HL-60 (cell line): ENCODE measurements around the gene RAB11FIP3.

ENCODE experiments used
- DNase-seq, 2 experiments: peaks; one replicate each; pipeline ENCODE4 v3.0.0-alpha.2; 2010 to 2020; ENCODE audit warnings: low read depth in 1 of 2, low spot score in 1 of 2
- H3K27ac ChIP-seq: fragments of 250-450 bp; sonication (Bioruptor Pico); replicated peaks from 2 replicates; pipeline ENCODE4 v1.5.1; 2020; ENCODE audit warnings: mild to moderate bottlenecking, moderate library complexity
- H3K27me3 ChIP-seq: fragments of 250-450 bp; sonication (Bioruptor Pico); 2 replicates; pipeline ENCODE4 v1.5.1; 2021; ENCODE audit warnings: mild to moderate bottlenecking, moderate library complexity; ENCODE audit not compliant: insufficient read depth, poor library complexity, severe bottlenecking
- H3K4me3 ChIP-seq: replicated peaks from 2 replicates; pipeline ENCODE4 v1.5.1; 2011; ENCODE audit warnings: mild to moderate bottlenecking, control low read depth, low read length; ENCODE audit not compliant: insufficient read depth
- GABPA ChIP-seq: IDR thresholded peaks from 2 replicates; pipeline ENCODE4 v1.6.1; 2012; ENCODE audit warnings: low read depth
- POLR2AphosphoS5 ChIP-seq: IDR thresholded peaks from 2 replicates; pipeline ENCODE4 v1.6.1; 2012; ENCODE audit warnings: low read depth
- REST ChIP-seq: IDR thresholded peaks from 2 replicates; pipeline ENCODE4 v1.6.1; 2012; ENCODE audit warnings: low read depth; ENCODE audit not compliant: insufficient replicate concordance
- SPI1 ChIP-seq: IDR thresholded peaks from 2 replicates; pipeline ENCODE4 v1.6.1; 2012; ENCODE audit warnings: low read depth, mild to moderate bottlenecking, borderline replicate concordance
- TF ChIP-seq, protein P1 (sequence below): IDR thresholded peaks from one replicate; pipeline ENCODE4 v1.5.1; 2011; ENCODE audit warnings: low read length, control low read depth, inconsistent platforms; ENCODE audit not compliant: insufficient read depth

RAB11FIP3 gene

DNA sequence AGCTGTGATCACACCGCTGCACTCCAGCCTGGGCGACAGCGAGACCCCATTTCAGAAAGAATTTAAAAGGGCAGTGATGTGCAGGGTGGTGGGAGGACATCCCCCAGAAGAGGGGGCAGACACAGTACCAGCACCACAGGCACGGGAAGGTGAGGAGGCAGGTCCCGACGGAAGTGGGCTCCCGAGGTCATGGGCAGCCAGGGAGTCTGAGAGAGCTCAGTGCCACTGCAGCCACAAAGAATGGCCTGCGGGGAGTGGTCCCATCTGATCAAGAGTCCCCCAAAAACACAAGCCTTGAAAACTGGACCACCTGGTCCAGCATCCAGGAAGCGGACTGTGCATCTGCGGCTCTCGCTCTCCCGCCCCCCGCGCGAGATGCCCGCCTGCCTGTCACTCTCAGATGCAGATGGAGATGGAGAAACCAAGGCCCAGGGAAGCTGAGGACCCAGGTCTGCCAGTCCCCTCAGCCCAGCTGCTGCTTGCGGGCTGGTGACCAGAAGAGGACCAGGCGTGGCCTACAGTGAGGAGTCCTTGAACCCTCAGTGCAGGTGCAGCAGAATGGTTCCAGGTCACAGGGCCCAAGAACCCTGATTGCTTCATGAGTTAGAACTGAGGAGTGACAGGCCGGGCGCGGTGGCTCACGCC lies 97.8 kb downstream of the RAB11FIP3 start:
- no peak overlapping the region for H3K27ac ChIP-seq
- DNase-seq, result no peak
- no peaks in the 10 kb centered on the region for H3K27me3 ChIP-seq
- TF ChIP-seq POLR2AphosphoS5 (no peak), GABPA (no peak), REST (no peak), SPI1 (no peak)
- TF ChIP-seq, protein P1, sequence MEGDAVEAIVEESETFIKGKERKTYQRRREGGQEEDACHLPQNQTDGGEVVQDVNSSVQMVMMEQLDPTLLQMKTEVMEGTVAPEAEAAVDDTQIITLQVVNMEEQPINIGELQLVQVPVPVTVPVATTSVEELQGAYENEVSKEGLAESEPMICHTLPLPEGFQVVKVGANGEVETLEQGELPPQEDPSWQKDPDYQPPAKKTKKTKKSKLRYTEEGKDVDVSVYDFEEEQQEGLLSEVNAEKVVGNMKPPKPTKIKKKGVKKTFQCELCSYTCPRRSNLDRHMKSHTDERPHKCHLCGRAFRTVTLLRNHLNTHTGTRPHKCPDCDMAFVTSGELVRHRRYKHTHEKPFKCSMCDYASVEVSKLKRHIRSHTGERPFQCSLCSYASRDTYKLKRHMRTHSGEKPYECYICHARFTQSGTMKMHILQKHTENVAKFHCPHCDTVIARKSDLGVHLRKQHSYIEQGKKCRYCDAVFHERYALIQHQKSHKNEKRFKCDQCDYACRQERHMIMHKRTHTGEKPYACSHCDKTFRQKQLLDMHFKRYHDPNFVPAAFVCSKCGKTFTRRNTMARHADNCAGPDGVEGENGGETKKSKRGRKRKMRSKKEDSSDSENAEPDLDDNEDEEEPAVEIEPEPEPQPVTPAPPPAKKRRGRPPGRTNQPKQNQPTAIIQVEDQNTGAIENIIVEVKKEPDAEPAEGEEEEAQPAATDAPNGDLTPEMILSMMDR, result no peak
- H3K4me3 ChIP-seq, result no peak overlapping the region

GRCh38 chr16:524274-525040 lies 99.0 kb downstream of the RAB11FIP3 start:
- Histone ChIP-seq H3K27me3 (no peaks in the 10 kb centered on the region), H3K4me3 (no peak overlapping the region), H3K27ac (no peak overlapping the region)
- DNase-seq, result no peak
- no peak for TF ChIP-seq SPI1
- no peak for TF ChIP-seq REST
- 0 out of 2 replicates have a peak, but pooled peaks have one; percentile 4 for TF ChIP-seq POLR2AphosphoS5

- no peak for TF ChIP-seq SPI1
- TF ChIP-seq GABPA, result no peak
- TF ChIP-seq, protein P1, result no peak
- TF ChIP-seq REST, result no peak
- TF ChIP-seq POLR2AphosphoS5, result no peak
- Histone ChIP-seq H3K27ac (no peak overlapping the region), H3K4me3 (no peak overlapping the region), H3K27me3 (no peaks in the 10 kb centered on the region)
- no peak for DNase-seq
Observed at GRCh38 chr16:525123-525519, 99.7 kb downstream of the RAB11FIP3 start.
